Midbrain (tissue), 1 donor: ENCODE measurements around the gene UGT2B7.
"Not testable (repeated sequence)": the region's sequence is repeated elsewhere in the genome, so short reads cannot be mapped to it uniquely, and the experiment has no call there.

Source experiments
- DNase-seq: peaks from one replicate; lab custom pipeline; 2025; lab: John Stamatoyannopoulos, UW

The UGT2B7 gene

GRCh38 chr4:69096111-69096656 is at the start of gene UGT2B7:
Gene UGT2B7, plus strand, starts transcription at chr4:69096474. Its CDS starts 47 bp downstream, at chr4:69096521.
- no peak for DNase-seq

- no peak for DNase-seq
These were observed 46.4 kb upstream of the UGT2B7 start for GRCh38 chr4:69049860-69050259.

GRCh38 chr4:69050853-69051575 is 45.3 kb upstream of the UGT2B7 start:
- DNase-seq, result not testable (repeated sequence)

- DNase-seq, result no peak
These were observed 44.7 kb upstream of the UGT2B7 start for GRCh38 chr4:69051576-69051943.

GRCh38 chr4:69053309-69053885 is 42.9 kb upstream of the UGT2B7 start:
- DNase-seq, result not testable (repeated sequence)

GRCh38 chr4:69054033-69054432 is 42.2 kb upstream of the UGT2B7 start:
- DNase-seq, result not testable (repeated sequence)

GRCh38 chr4:69054578-69055200 is 41.6 kb upstream of the UGT2B7 start:
- DNase-seq, result no peak

- no peak for DNase-seq
These were observed 40.1 kb upstream of the UGT2B7 start for GRCh38 chr4:69056150-69056549.

GRCh38 chr4:69056921-69057550 is 39.2 kb upstream of the UGT2B7 start:
- no peak for DNase-seq

- DNase-seq, result no peak
These were observed 38.5 kb upstream of the UGT2B7 start for GRCh38 chr4:69057620-69058409.

- DNase-seq, result no peak
These were observed 37.7 kb upstream of the UGT2B7 start for GRCh38 chr4:69058410-69059059.

- no peak for DNase-seq
These were observed 35.5 kb upstream of the UGT2B7 start for GRCh38 chr4:69060651-69061308.

GRCh38 chr4:69064391-69064790 is 31.9 kb upstream of the UGT2B7 start:
- DNase-seq, result no peak

- DNase-seq, result no peak
These were observed 29.3 kb upstream of the UGT2B7 start for GRCh38 chr4:69066945-69067344.

GRCh38 chr4:69069085-69069484 is 27.2 kb upstream of the UGT2B7 start:
- DNase-seq, result no peak

- no peak for DNase-seq
These were observed 25.7 kb upstream of the UGT2B7 start for GRCh38 chr4:69070590-69070989.

GRCh38 chr4:69071286-69071685 is 25.0 kb upstream of the UGT2B7 start:
- no peak for DNase-seq

- no peak for DNase-seq
These were observed 22.9 kb upstream of the UGT2B7 start for GRCh38 chr4:69073375-69073774.

- DNase-seq, result no peak
These were observed 21.0 kb upstream of the UGT2B7 start for GRCh38 chr4:69075061-69075792.

GRCh38 chr4:69078852-69079251 is 17.4 kb upstream of the UGT2B7 start:
- DNase-seq, result no peak
